HL-60 (cell line): ENCODE results near the gene CASQ1.

Experiments used
- DNase-seq, 2 experiments: peaks; one replicate each; pipeline ENCODE4 v3.0.0-alpha.2; 2010 to 2020; ENCODE audit warnings: low read depth in 1 of 2, low spot score in 1 of 2
- H3K27ac ChIP-seq: fragments of 250-450 bp; sonication (Bioruptor Pico); replicated peaks from 2 replicates; pipeline ENCODE4 v1.5.1; 2020; ENCODE audit warnings: mild to moderate bottlenecking, moderate library complexity
- H3K27me3 ChIP-seq: fragments of 250-450 bp; sonication (Bioruptor Pico); 2 replicates; pipeline ENCODE4 v1.5.1; 2021; ENCODE audit warnings: mild to moderate bottlenecking, moderate library complexity; ENCODE audit not compliant: insufficient read depth, poor library complexity, severe bottlenecking
- H3K4me3 ChIP-seq: replicated peaks from 2 replicates; pipeline ENCODE4 v1.5.1; 2011; ENCODE audit warnings: mild to moderate bottlenecking, control low read depth, low read length; ENCODE audit not compliant: insufficient read depth
- CTCF ChIP-seq: IDR thresholded peaks from one replicate; pipeline ENCODE4 v1.5.1; 2011; ENCODE audit warnings: low read length, control low read depth, inconsistent platforms; ENCODE audit not compliant: insufficient read depth
- GABPA ChIP-seq: IDR thresholded peaks from 2 replicates; pipeline ENCODE4 v1.6.1; 2012; ENCODE audit warnings: low read depth
- POLR2AphosphoS5 ChIP-seq: IDR thresholded peaks from 2 replicates; pipeline ENCODE4 v1.6.1; 2012; ENCODE audit warnings: low read depth
- REST ChIP-seq: IDR thresholded peaks from 2 replicates; pipeline ENCODE4 v1.6.1; 2012; ENCODE audit warnings: low read depth; ENCODE audit not compliant: insufficient replicate concordance
- SPI1 ChIP-seq: IDR thresholded peaks from 2 replicates; pipeline ENCODE4 v1.6.1; 2012; ENCODE audit warnings: low read depth, mild to moderate bottlenecking, borderline replicate concordance

Gene CASQ1

GRCh38 chr1:160157174-160157573, 33.2 kb upstream of the CASQ1 start:
- TF ChIP-seq SPI1 (no peak), REST (no peak), GABPA (no peak), POLR2AphosphoS5 (no peak), CTCF (no peak)
- no peaks in the 10 kb centered on the region for H3K27me3 ChIP-seq
- H3K27ac ChIP-seq: no peak overlapping the region
- DNase-seq: no peak
- H3K4me3 ChIP-seq: no peak overlapping the region

- no peak overlapping the region for H3K4me3 ChIP-seq
- no peak overlapping the region for H3K27ac ChIP-seq
- no peak for TF ChIP-seq SPI1
- TF ChIP-seq REST: no peak
- no peak for TF ChIP-seq POLR2AphosphoS5
- TF ChIP-seq CTCF: no peak
- no peak for TF ChIP-seq GABPA
Observed at GRCh38 chr1:160158031-160158430, 32.3 kb upstream of the CASQ1 start.

GRCh38 chr1:160158534-160158933, 31.8 kb upstream of the CASQ1 start:
- DNase-seq: no peak

More at GRCh38 chr1:160158031-160158430, 32.3 kb upstream of the CASQ1 start:
- DNase-seq: no peak
- no peaks in the 10 kb centered on the region for H3K27me3 ChIP-seq

More at GRCh38 chr1:160158534-160158933, 31.8 kb upstream of the CASQ1 start:
- Histone ChIP-seq H3K27ac (no peak overlapping the region), H3K4me3 (no peak overlapping the region), H3K27me3 (no peaks in the 10 kb centered on the region)
- TF ChIP-seq REST (no peak), POLR2AphosphoS5 (no peak)
